Endothelial cell (in vitro differentiated cells): ENCODE data around the gene POP4. TPM values are rescaled to one million over a fixed set of nuclear protein-coding genes. Genes with fewer than 3 reads are reported as not detected.

Source experiments
- DNase-seq: peaks from one replicate; pipeline ENCODE4 v3.0.0; 2021; ENCODE audit warnings: low spot score
- H3K27ac Mint-ChIP-seq: one replicate; pipeline ENCODE4 v1.8.0; 2021; ENCODE audit warnings: mixed read lengths, inconsistent platforms; ENCODE audit not compliant: unreplicated experiment
- H3K27me3 Mint-ChIP-seq: one replicate; pipeline ENCODE4 v1.8.0; 2021; ENCODE audit warnings: mild to moderate bottlenecking, moderate library complexity, mixed read lengths, inconsistent platforms; ENCODE audit not compliant: unreplicated experiment
- H3K36me3 Mint-ChIP-seq: one replicate; pipeline ENCODE4 v1.8.0; 2021; ENCODE audit warnings: mild to moderate bottlenecking, low read depth, mixed read lengths, inconsistent platforms; ENCODE audit not compliant: unreplicated experiment
- H3K4me1 Mint-ChIP-seq: one replicate; pipeline ENCODE4 v1.8.0; 2021; ENCODE audit warnings: mild to moderate bottlenecking, mixed read lengths, inconsistent platforms; ENCODE audit not compliant: unreplicated experiment
- H3K4me3 Mint-ChIP-seq: one replicate; pipeline ENCODE4 v1.8.0; 2021; ENCODE audit warnings: mild to moderate bottlenecking, mixed read lengths, inconsistent platforms; ENCODE audit not compliant: unreplicated experiment
- H3K9me3 Mint-ChIP-seq: one replicate; pipeline ENCODE4 v1.8.0; 2021; ENCODE audit warnings: mixed read lengths, inconsistent platforms; ENCODE audit not compliant: unreplicated experiment
- CTCF ChIP-seq: fragments of 200-600 bp; sonication (generic); IDR thresholded peaks from one replicate; pipeline ENCODE4 v1.5.0; 2021; ENCODE audit warnings: antibody characterized with exemption; ENCODE audit not compliant: unreplicated experiment
- total RNA-seq: library from RNA; stranded (reverse); fragmentation: NEBNext Ultra II Directional; extraction: Animal tissue kit (Norgen Biotek cat#: 25700); gene quantifications from one replicate; pipeline ENCODE4 v1.2.1, GENCODE V29; 2021; ENCODE audit not compliant: unreplicated experiment

The POP4 gene
- total RNA-seq, 1 donor from 2014 or later = 48.8 TPM

GRCh38 chr19:29610574-29611271, 4.6 kb downstream of the POP4 start:
- peaks cover 13% of the 10 kb centered on the region for H3K4me1 Mint-ChIP-seq
- DNase-seq = peak; percentile 87
- no peak overlapping the region for H3K4me3 Mint-ChIP-seq
- H3K27me3 Mint-ChIP-seq = peaks cover 18% of the 10 kb centered on the region
- peak; percentile 63 for TF ChIP-seq CTCF
- peak overlapping the region; percentile 42 for H3K27ac Mint-ChIP-seq
- no peaks in the 10 kb centered on the region for H3K9me3 Mint-ChIP-seq
- H3K36me3 Mint-ChIP-seq = peaks cover 35% of the 10 kb centered on the region

GRCh38 chr19:29612121-29612520, 6.0 kb downstream of the POP4 start:
- H3K4me1 Mint-ChIP-seq = no peaks in the 10 kb centered on the region
- no peak for TF ChIP-seq CTCF
- no peaks in the 10 kb centered on the region for H3K9me3 Mint-ChIP-seq
- peaks cover 39% of the 10 kb centered on the region for H3K36me3 Mint-ChIP-seq
- no peak overlapping the region for H3K27ac Mint-ChIP-seq
- DNase-seq = no peak
- H3K27me3 Mint-ChIP-seq = peaks cover 12% of the 10 kb centered on the region
- H3K4me3 Mint-ChIP-seq = peak overlapping the region; percentile 9

DNA sequence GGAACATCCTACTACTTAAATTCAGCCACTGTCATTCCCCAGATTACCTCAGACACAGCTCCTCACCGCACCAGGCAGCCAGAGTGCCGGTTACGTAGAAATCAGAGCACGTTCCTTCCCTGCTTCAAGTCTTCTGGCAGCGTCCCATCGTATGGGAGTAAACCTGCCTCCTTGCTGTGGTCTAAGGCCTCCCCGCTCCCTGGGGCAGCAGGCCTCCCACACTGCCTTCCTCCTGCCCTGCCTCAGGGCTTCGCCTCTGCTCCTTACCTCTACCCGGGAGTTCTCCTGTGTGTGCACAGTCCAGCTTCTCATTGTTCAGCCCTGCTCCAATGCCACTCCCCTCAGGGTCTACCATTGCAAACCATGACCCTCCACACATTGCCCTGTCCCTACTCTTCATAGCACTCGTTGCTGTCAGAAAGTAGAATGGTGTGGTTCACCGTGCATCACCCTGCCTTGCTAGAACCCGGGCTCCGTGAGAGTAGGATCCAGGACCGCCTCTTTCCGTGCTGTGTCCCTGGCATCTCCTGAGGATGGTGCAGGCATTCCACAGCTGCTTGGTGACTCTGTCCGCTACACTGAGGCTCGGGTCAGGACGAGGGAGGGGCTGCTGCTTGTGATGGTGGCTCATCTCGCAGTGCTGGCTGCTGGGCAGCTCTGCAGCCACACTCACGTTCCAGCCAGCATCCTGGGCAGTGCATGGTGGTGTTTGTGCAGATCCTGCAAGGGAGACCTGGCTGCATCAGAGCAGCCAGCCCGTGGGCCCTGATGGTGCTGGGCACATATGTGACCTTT, 6.9 kb downstream of the POP4 start:
- peak overlapping the region; percentile 61 for H3K27ac Mint-ChIP-seq
- no peak for TF ChIP-seq CTCF
- H3K4me3 Mint-ChIP-seq = peak overlapping the region; percentile 22
- peaks cover 12% of the 10 kb centered on the region for H3K27me3 Mint-ChIP-seq
- H3K36me3 Mint-ChIP-seq = peaks cover 39% of the 10 kb centered on the region
- H3K9me3 Mint-ChIP-seq = no peaks in the 10 kb centered on the region
- DNase-seq = no peak
- no peaks in the 10 kb centered on the region for H3K4me1 Mint-ChIP-seq

DNA sequence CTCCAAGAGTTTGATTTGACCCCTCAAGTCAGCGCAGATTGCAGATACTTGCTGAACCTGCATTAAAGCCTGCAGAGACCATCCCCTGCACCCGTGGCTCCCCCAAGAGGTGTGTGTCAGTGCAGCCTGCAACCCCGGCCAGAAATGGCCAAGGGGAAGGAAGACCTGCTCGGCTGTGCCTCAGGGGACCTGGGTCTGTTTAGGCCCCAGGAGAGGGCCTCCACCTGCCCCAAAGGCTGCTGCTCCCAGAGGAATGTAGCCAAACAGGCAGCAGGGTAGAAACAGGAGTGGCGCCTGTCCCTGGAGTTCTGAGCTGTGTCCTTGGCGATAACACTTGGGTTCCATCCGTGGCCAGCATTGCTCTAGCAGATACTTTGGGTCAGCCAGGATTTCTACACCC, 8.0 kb downstream of the POP4 start:
- no peak for TF ChIP-seq CTCF
- H3K27me3 Mint-ChIP-seq = peaks cover 12% of the 10 kb centered on the region
- peaks cover 33% of the 10 kb centered on the region for H3K36me3 Mint-ChIP-seq
- H3K4me3 Mint-ChIP-seq = no peak overlapping the region
- DNase-seq = no peak
- H3K27ac Mint-ChIP-seq = no peak overlapping the region
- H3K9me3 Mint-ChIP-seq = no peaks in the 10 kb centered on the region
- no peaks in the 10 kb centered on the region for H3K4me1 Mint-ChIP-seq

- H3K27ac Mint-ChIP-seq = no peak overlapping the region
- peaks cover 6% of the 10 kb centered on the region for H3K27me3 Mint-ChIP-seq
These were observed 8.7 kb downstream of the POP4 start for GRCh38 chr19:29614780-29615179.

More at GRCh38 chr19:29614780-29615179, 8.7 kb downstream of the POP4 start:
- Mint-ChIP-seq H3K9me3 (no peaks in the 10 kb centered on the region), H3K4me1 (no peaks in the 10 kb centered on the region), H3K36me3 (peaks cover 30% of the 10 kb centered on the region), H3K4me3 (no peak overlapping the region)
- TF ChIP-seq CTCF = no peak
- DNase-seq = no peak
